SJCRH30 (cell line): Measurements from ENCODE around the gene FJX1. TPM values are rescaled to one million over a fixed set of nuclear protein-coding genes. Genes with fewer than 3 reads are reported as not detected.

Experiments used
- DNase-seq, 2 experiments: peaks; one replicate each; pipeline ENCODE4 v3.0.0-alpha.2; 2015 to 2020
- H3K27ac ChIP-seq: fragments of 250-450 bp; sonication (Bioruptor Pico); 2 replicates; pipeline ENCODE4 v1.5.1; 2020; ENCODE audit warnings: mild to moderate bottlenecking, moderate library complexity
- H3K27me3 ChIP-seq: fragments of 250-450 bp; sonication (Bioruptor Pico); 2 replicates; pipeline ENCODE4 v1.5.1; 2020; ENCODE audit warnings: mild to moderate bottlenecking, moderate library complexity
- H3K36me3 ChIP-seq: fragments of 250-450 bp; sonication (Bioruptor Pico); 2 replicates; pipeline ENCODE4 v1.5.1; 2020; ENCODE audit warnings: mild to moderate bottlenecking, moderate library complexity
- H3K4me1 ChIP-seq: fragments of 250-450 bp; sonication (Bioruptor Pico); 2 replicates; pipeline ENCODE4 v1.5.1; 2020; ENCODE audit warnings: mild to moderate bottlenecking, moderate library complexity
- H3K4me3 ChIP-seq: fragments of 250-450 bp; sonication (Bioruptor Pico); 2 replicates; pipeline ENCODE4 v1.5.1; 2020; ENCODE audit warnings: mild to moderate bottlenecking, moderate library complexity
- H3K9me3 ChIP-seq: fragments of 250-450 bp; sonication (Bioruptor Pico); replicated peaks from 2 replicates; pipeline ENCODE4 v1.5.1; 2020; ENCODE audit warnings: mild to moderate bottlenecking, moderate library complexity
- total RNA-seq: library from RNA; depleted of rRNA; stranded (reverse); fragments of >200 nt; shearing (Covaris generic); gene quantifications from 2 replicates; pipeline ENCODE4 v1.2.3, GENCODE V29; 2014; rRNA removed

The FJX1 gene
- 14.6 and 14.9 TPM in 2 replicates for total RNA-seq

GRCh38 chr11:35617687-35618496 lies at the start of gene FJX1:
Gene FJX1 (plus strand): TSS chr11:35618460. CDS start chr11:35618637, 177 bp downstream.
- peaks cover 33% of the 10 kb centered on the region for H3K4me1 ChIP-seq
- peak; percentile 89 for DNase-seq
- H3K9me3 ChIP-seq = no peaks in the 10 kb centered on the region
- no peaks in the 10 kb centered on the region for H3K36me3 ChIP-seq
- H3K27me3 ChIP-seq = no peaks in the 10 kb centered on the region
- H3K4me3 ChIP-seq = peak within 1 kb of the TSS; percentile 82
- peak within 1 kb of the TSS; percentile 85 for H3K27ac ChIP-seq

GRCh38 chr11:35571696-35572095 lies 46.6 kb upstream of the FJX1 start:
- Histone ChIP-seq H3K4me1 (peaks cover 14% of the 10 kb centered on the region), H3K9me3 (0 out of 2 replicates have a peak, but pooled peaks cover 5% of the 10 kb centered on the region), H3K4me3 (no peak overlapping the region), H3K27ac (no peak overlapping the region), H3K27me3 (no peaks in the 10 kb centered on the region), H3K36me3 (no peaks in the 10 kb centered on the region)
- no peak for DNase-seq

- peak; percentile 32 to 56 for DNase-seq
- Histone ChIP-seq H3K4me3 (0 out of 2 replicates have a peak overlapping the region, but pooled peaks have one; percentile 15), H3K27me3 (no peaks in the 10 kb centered on the region), H3K9me3 (0 out of 2 replicates have a peak, but pooled peaks cover 4% of the 10 kb centered on the region), H3K36me3 (no peaks in the 10 kb centered on the region), H3K4me1 (peaks cover 9% of the 10 kb centered on the region), H3K27ac (peak overlapping the region; percentile 35)
Measured at GRCh38 chr11:35579557-35580396, 38.5 kb upstream of the FJX1 start.

- no peak for DNase-seq
- Histone ChIP-seq H3K9me3 (no peaks in the 10 kb centered on the region), H3K27ac (no peak overlapping the region; the same call in 1 of the 2 replicates), H3K36me3 (no peaks in the 10 kb centered on the region), H3K27me3 (no peaks in the 10 kb centered on the region), H3K4me1 (peaks cover 9% of the 10 kb centered on the region), H3K4me3 (no peak overlapping the region)
Measured at GRCh38 chr11:35580397-35580781, 37.9 kb upstream of the FJX1 start.

GRCh38 chr11:35582033-35582432 lies 36.2 kb upstream of the FJX1 start:
- no peaks in the 10 kb centered on the region for H3K27me3 ChIP-seq
- no peaks in the 10 kb centered on the region for H3K36me3 ChIP-seq
- no peaks in the 10 kb centered on the region for H3K9me3 ChIP-seq
- H3K27ac ChIP-seq = no peak overlapping the region
- H3K4me1 ChIP-seq = peaks cover 9% of the 10 kb centered on the region
- H3K4me3 ChIP-seq = no peak overlapping the region
- DNase-seq = no peak

GRCh38 chr11:35583126-35583525 lies 35.1 kb upstream of the FJX1 start:
- no peak for DNase-seq
- Histone ChIP-seq H3K4me3 (no peak overlapping the region), H3K27ac (no peak overlapping the region), H3K36me3 (no peaks in the 10 kb centered on the region), H3K27me3 (no peaks in the 10 kb centered on the region), H3K4me1 (peaks cover 9% of the 10 kb centered on the region), H3K9me3 (no peaks in the 10 kb centered on the region)

- peaks cover 9% of the 10 kb centered on the region for H3K4me1 ChIP-seq
- no peak overlapping the region for H3K4me3 ChIP-seq
- DNase-seq = no peak
- H3K9me3 ChIP-seq = no peaks in the 10 kb centered on the region
- no peaks in the 10 kb centered on the region for H3K27me3 ChIP-seq
- no peaks in the 10 kb centered on the region for H3K36me3 ChIP-seq
- H3K27ac ChIP-seq = no peak overlapping the region
Measured at GRCh38 chr11:35583843-35584242, 34.4 kb upstream of the FJX1 start.

- Histone ChIP-seq H3K9me3 (no peaks in the 10 kb centered on the region), H3K4me1 (peaks cover 8% of the 10 kb centered on the region), H3K4me3 (no peak overlapping the region), H3K27ac (no peak overlapping the region), H3K36me3 (no peaks in the 10 kb centered on the region), H3K27me3 (no peaks in the 10 kb centered on the region)
- DNase-seq = no peak
Measured at GRCh38 chr11:35584321-35584720, 33.9 kb upstream of the FJX1 start.

GRCh38 chr11:35585416-35585815 lies 32.8 kb upstream of the FJX1 start:
- no peak overlapping the region for H3K4me3 ChIP-seq
- no peaks in the 10 kb centered on the region for H3K9me3 ChIP-seq
- no peaks in the 10 kb centered on the region; the same call in 1 of the 2 replicates for H3K4me1 ChIP-seq
- no peak overlapping the region for H3K27ac ChIP-seq
- no peaks in the 10 kb centered on the region for H3K36me3 ChIP-seq
- no peaks in the 10 kb centered on the region for H3K27me3 ChIP-seq
- no peak for DNase-seq

- no peak overlapping the region for H3K4me3 ChIP-seq
- H3K27me3 ChIP-seq = no peaks in the 10 kb centered on the region
- no peak for DNase-seq
- H3K27ac ChIP-seq = no peak overlapping the region
- no peaks in the 10 kb centered on the region for H3K36me3 ChIP-seq
- H3K4me1 ChIP-seq = no peaks in the 10 kb centered on the region
- no peaks in the 10 kb centered on the region for H3K9me3 ChIP-seq
Measured at GRCh38 chr11:35586222-35586621, 32.0 kb upstream of the FJX1 start.

- Histone ChIP-seq H3K27ac (no peak overlapping the region), H3K4me3 (no peak overlapping the region), H3K27me3 (no peaks in the 10 kb centered on the region), H3K9me3 (no peaks in the 10 kb centered on the region), H3K36me3 (no peaks in the 10 kb centered on the region), H3K4me1 (peaks cover 3% of the 10 kb centered on the region; the same call in 1 of the 2 replicates)
- DNase-seq = no peak
Measured at GRCh38 chr11:35587972-35588371, 30.3 kb upstream of the FJX1 start.

- no peak for DNase-seq
- no peaks in the 10 kb centered on the region for H3K36me3 ChIP-seq
- no peaks in the 10 kb centered on the region for H3K27me3 ChIP-seq
- no peak overlapping the region for H3K4me3 ChIP-seq
- H3K9me3 ChIP-seq = no peaks in the 10 kb centered on the region
- peaks cover 9% of the 10 kb centered on the region for H3K4me1 ChIP-seq
- no peak overlapping the region for H3K27ac ChIP-seq
Measured at GRCh38 chr11:35588627-35589026, 29.6 kb upstream of the FJX1 start.

- no peaks in the 10 kb centered on the region for H3K9me3 ChIP-seq
- no peaks in the 10 kb centered on the region for H3K36me3 ChIP-seq
- no peak for DNase-seq
- peaks cover 13% of the 10 kb centered on the region for H3K4me1 ChIP-seq
- H3K27me3 ChIP-seq = no peaks in the 10 kb centered on the region
- no peak overlapping the region for H3K4me3 ChIP-seq
- H3K27ac ChIP-seq = no peak overlapping the region
Measured at GRCh38 chr11:35589281-35589680, 29.0 kb upstream of the FJX1 start.

- no peak for DNase-seq
- H3K36me3 ChIP-seq = no peaks in the 10 kb centered on the region
- no peak overlapping the region for H3K4me3 ChIP-seq
- peaks cover 13% of the 10 kb centered on the region for H3K4me1 ChIP-seq
- no peaks in the 10 kb centered on the region for H3K9me3 ChIP-seq
- H3K27me3 ChIP-seq = no peaks in the 10 kb centered on the region
- no peak overlapping the region for H3K27ac ChIP-seq
Measured at GRCh38 chr11:35590412-35590811, 27.8 kb upstream of the FJX1 start.

- H3K36me3 ChIP-seq = no peaks in the 10 kb centered on the region
- peaks cover 13% of the 10 kb centered on the region for H3K4me1 ChIP-seq
- H3K27me3 ChIP-seq = no peaks in the 10 kb centered on the region
- no peak overlapping the region for H3K4me3 ChIP-seq
- H3K9me3 ChIP-seq = 0 out of 2 replicates have a peak, but pooled peaks cover 2% of the 10 kb centered on the region
- peak; percentile 78 to 83 for DNase-seq
- no peak overlapping the region for H3K27ac ChIP-seq
Measured at GRCh38 chr11:35593143-35593542, 25.1 kb upstream of the FJX1 start.
